Panc1 (cell line): Measurements from ENCODE around the gene CFL2. TPM values are rescaled to one million over a fixed set of nuclear protein-coding genes. Genes with fewer than 3 reads are reported as not detected.

Experiments used
- ATAC-seq: fragments of 200-7000 bp; cut with Tn5 transposase; 2 replicates; pipeline ENCODE4 v1.9.1; 2020; ENCODE audit warnings: mild to moderate bottlenecking, moderate library complexity
- BruUV-seq: library from RNA; stranded (reverse); fragments of 400-500 nt; replicated peaks from 2 replicates; lab custom pipeline; 2021; lab: Mats Ljungman, UMichigan
- CTCF ChIA-PET: fragments of 300-600 bp; sonication (Branson Sonifier 250); formaldehyde crosslinking; loops from one replicate; lab custom pipeline; 2022; ENCODE audit warnings: antibody characterized with exemption; lab: Charles Lee
- POLR2A ChIA-PET: fragments of 300-600 bp; sonication (Branson Sonifier 250); formaldehyde crosslinking; loops from one replicate; lab custom pipeline; 2022; ENCODE audit warnings: antibody characterized with exemption; lab: Charles Lee
- DNase-seq: peaks from one replicate; pipeline ENCODE4 v3.0.0-alpha.2; 2010; ENCODE audit warnings: low read depth, low spot score
- H3K27ac ChIP-seq: 2 replicates; pipeline ENCODE4 v1.5.1; 2011; ENCODE audit warnings: mild to moderate bottlenecking, low read length, inconsistent platforms
- H3K27me3 ChIP-seq: fragments of 200-500 bp; sonication (Bioruptor generic); 2 replicates; pipeline ENCODE4 v1.6.0; 2014; ENCODE audit warnings: low read length, inconsistent platforms; ENCODE audit not compliant: control insufficient read depth, insufficient read depth
- H3K36me3 ChIP-seq: fragments of 200-500 bp; sonication (Bioruptor generic); 2 replicates; pipeline ENCODE4 v1.5.1; 2014; ENCODE audit warnings: inconsistent platforms, mild to moderate bottlenecking, low read length, moderate library complexity; ENCODE audit not compliant: control insufficient read depth, insufficient read depth
- H3K4me1 ChIP-seq: 2 replicates; pipeline ENCODE4 v1.5.1; 2011; ENCODE audit warnings: inconsistent platforms, mild to moderate bottlenecking, low read length, moderate library complexity; ENCODE audit not compliant: control insufficient read depth, insufficient read depth
- H3K4me3 ChIP-seq, 2 experiments: 2 replicates each; pipeline ENCODE4 v1.5.1; 2011 to 2012; ENCODE audit warnings: low read depth in 2 of 2, low read length in 2 of 2, mild to moderate bottlenecking in 2 of 2, inconsistent platforms in 1 of 2, moderate library complexity in 1 of 2
- H3K9me3 ChIP-seq: fragments of 200-500 bp; sonication (Bioruptor generic); 2 replicates; pipeline ENCODE4 v1.5.1; 2014; ENCODE audit warnings: low read depth, mild to moderate bottlenecking, inconsistent platforms, low read length, moderate library complexity; ENCODE audit not compliant: control insufficient read depth, insufficient read depth
- POLR2AphosphoS5 ChIP-seq: IDR thresholded peaks from 2 replicates; pipeline ENCODE4 v1.6.1; 2012; ENCODE audit warnings: mild to moderate bottlenecking, low read depth, low read length, moderate library complexity
- REST ChIP-seq, 2 experiments: IDR thresholded peaks; 2 replicates each; pipeline ENCODE4 v1.6.1; 2011 to 2012; ENCODE audit warnings: low read depth in 2 of 2, control low read depth in 1 of 2, low read length in 1 of 2, mild to moderate bottlenecking in 1 of 2, moderate library complexity in 1 of 2; ENCODE audit not compliant: insufficient read depth in 1 of 2
- SIN3A ChIP-seq: IDR thresholded peaks from 2 replicates; pipeline ENCODE4 v1.6.1; 2012; ENCODE audit warnings: low read depth, mild to moderate bottlenecking, low read length, moderate library complexity, borderline replicate concordance; ENCODE audit not compliant: insufficient read depth
- TCF7L2 ChIP-seq: IDR thresholded peaks from 2 replicates; pipeline ENCODE4 v1.6.1; 2011; ENCODE audit warnings: mild to moderate bottlenecking, low read depth, low read length, inconsistent platforms
- in situ Hi-C: cut with HindIII; loops from 2 replicates; pipeline ENCODE4 v1.10.0; 2016; ENCODE audit warnings: low sequenced_read_pairs, low pct_unique_long_range_greater_than_20kb
- intact Hi-C: fragments of 100-400 bp; cut with micrococcal nuclease; formaldehyde crosslinking; loops from one replicate; pipeline ENCODE4 v1.10.0; 2022; ENCODE audit not compliant: unreplicated experiment
- total RNA-seq: library from RNA; stranded (reverse); gene quantifications from one replicate; pipeline ENCODE4 v1.2.1, GENCODE V29; 2021; ENCODE audit not compliant: unreplicated experiment
- TF ChIP-seq, protein P1 (sequence below): fragments of 450-650 bp; IDR thresholded peaks from 2 replicates; pipeline ENCODE4 v1.5.1; 2017; ENCODE audit warnings: mild to moderate bottlenecking

Gene CFL2
- total RNA-seq, 1 experiment from 2014 or later: 79.7 TPM

- TF ChIP-seq, protein P1, sequence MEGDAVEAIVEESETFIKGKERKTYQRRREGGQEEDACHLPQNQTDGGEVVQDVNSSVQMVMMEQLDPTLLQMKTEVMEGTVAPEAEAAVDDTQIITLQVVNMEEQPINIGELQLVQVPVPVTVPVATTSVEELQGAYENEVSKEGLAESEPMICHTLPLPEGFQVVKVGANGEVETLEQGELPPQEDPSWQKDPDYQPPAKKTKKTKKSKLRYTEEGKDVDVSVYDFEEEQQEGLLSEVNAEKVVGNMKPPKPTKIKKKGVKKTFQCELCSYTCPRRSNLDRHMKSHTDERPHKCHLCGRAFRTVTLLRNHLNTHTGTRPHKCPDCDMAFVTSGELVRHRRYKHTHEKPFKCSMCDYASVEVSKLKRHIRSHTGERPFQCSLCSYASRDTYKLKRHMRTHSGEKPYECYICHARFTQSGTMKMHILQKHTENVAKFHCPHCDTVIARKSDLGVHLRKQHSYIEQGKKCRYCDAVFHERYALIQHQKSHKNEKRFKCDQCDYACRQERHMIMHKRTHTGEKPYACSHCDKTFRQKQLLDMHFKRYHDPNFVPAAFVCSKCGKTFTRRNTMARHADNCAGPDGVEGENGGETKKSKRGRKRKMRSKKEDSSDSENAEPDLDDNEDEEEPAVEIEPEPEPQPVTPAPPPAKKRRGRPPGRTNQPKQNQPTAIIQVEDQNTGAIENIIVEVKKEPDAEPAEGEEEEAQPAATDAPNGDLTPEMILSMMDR: no peak
- TF ChIP-seq TCF7L2: no peak
- no peak for TF ChIP-seq REST (IDR thresholded peaks at IDR 0.05; ENCODE audit: insufficient read depth in 1 of 2, low read depth in 2 of 2, low read length in 1 of 2)
- no peak for TF ChIP-seq POLR2AphosphoS5
- no peak for TF ChIP-seq SIN3A
- intact Hi-C loops: no loop called here
- no TSS peak for BruUV-seq
These were observed 2.3 kb downstream of the CFL2 start for GRCh38 chr14:34711796-34712712.

GRCh38 chr14:34711169-34711568 is 3.2 kb downstream of the CFL2 start:
- ChIA-PET CTCF (no interaction called here), POLR2A (no interaction called here)
- no peaks in the 10 kb centered on the region for H3K27me3 ChIP-seq
- BruUV-seq: no TSS peak
- no peak for DNase-seq
- no peak for TF ChIP-seq SIN3A
- TF ChIP-seq REST (IDR thresholded peaks at IDR 0.05; ENCODE audit: insufficient read depth in 1 of 2, low read depth in 2 of 2, low read length in 1 of 2): no peak
- TF ChIP-seq, protein P1: no peak
- TF ChIP-seq POLR2AphosphoS5: no peak
- no peak for TF ChIP-seq TCF7L2
- H3K27ac ChIP-seq: peak overlapping the region; percentile 51; the same call in 1 of the 2 replicates
- H3K4me1 ChIP-seq: peaks cover 48% of the 10 kb centered on the region
- in situ Hi-C loops (no loop called here), intact Hi-C loops (no loop called here)
- H3K36me3 ChIP-seq: peaks cover 14% of the 10 kb centered on the region
- no peaks in the 10 kb centered on the region for H3K9me3 ChIP-seq
- ATAC-seq: no peak
- no peak overlapping the region for H3K4me3 ChIP-seq

More at GRCh38 chr14:34711796-34712712, 2.3 kb downstream of the CFL2 start:
- peaks cover 14% of the 10 kb centered on the region for H3K36me3 ChIP-seq
- H3K27ac ChIP-seq: peak overlapping the region; percentile 97
- DNase-seq: no peak
- in situ Hi-C loops: no loop called here
- peaks cover 48% of the 10 kb centered on the region for H3K4me1 ChIP-seq
- POLR2A ChIA-PET: no interaction called here
- CTCF ChIA-PET: no interaction called here
- no peaks in the 10 kb centered on the region for H3K9me3 ChIP-seq
- no peaks in the 10 kb centered on the region for H3K27me3 ChIP-seq
- H3K4me3 ChIP-seq: peak overlapping the region; percentile 9 to 80; a peak in 3 of 4 replicates
- ATAC-seq: no peak
